H1 (cell line): ENCODE measurements around the gene CORO1C.

Source experiments
- BACH1 ChIP-seq: IDR thresholded peaks from 2 replicates; pipeline ENCODE4 v1.6.1; 2012; ENCODE audit warnings: low read length, improper control_type of control experiment
- CREB1 ChIP-seq: IDR thresholded peaks from 2 replicates; pipeline ENCODE4 v1.6.1; 2012; ENCODE audit warnings: inconsistent platforms
- HDAC6 ChIP-seq: IDR thresholded peaks from one replicate; pipeline ENCODE4 v1.7.1; 2012; ENCODE audit warnings: low read depth, mild to moderate bottlenecking, inconsistent platforms, low read length, moderate library complexity
- MAFK ChIP-seq: IDR thresholded peaks from 2 replicates; pipeline ENCODE4 v1.6.1; 2012; ENCODE audit warnings: low read depth, mild to moderate bottlenecking, improper control_type of control experiment, low read length
- NRF1 ChIP-seq: IDR thresholded peaks from 2 replicates; pipeline ENCODE4 v1.6.1; 2011; ENCODE audit warnings: mild to moderate bottlenecking, low read depth, low read length, improper control_type of control experiment
- RXRA ChIP-seq: IDR thresholded peaks from 2 replicates; pipeline ENCODE4 v1.6.1; 2011; ENCODE audit warnings: low read depth, mild to moderate bottlenecking, low read length, moderate library complexity; ENCODE audit not compliant: insufficient read depth
- YY1 ChIP-seq: IDR thresholded peaks from 2 replicates; pipeline ENCODE4 v1.6.1; 2011; ENCODE audit warnings: low read depth, mild to moderate bottlenecking, low read length
- TF ChIP-seq, protein P1 (sequence below), 3 experiments: IDR thresholded peaks; 1 replicate in 2 of 3; 2 replicates in 1 of 3; pipeline versions ENCODE4 v1.5.1 to v1.6.1; 2011; ENCODE audit warnings: low read length in 3 of 3, mild to moderate bottlenecking in 3 of 3, inconsistent platforms in 2 of 3, low read depth in 1 of 3, moderate library complexity in 1 of 3; ENCODE audit not compliant: insufficient read depth in 1 of 3; ENCODE audit errors: control extremely low read depth in 1 of 3
- TF ChIP-seq, protein P2 (sequence below): IDR thresholded peaks from 2 replicates; pipeline ENCODE4 v1.6.1; 2012; ENCODE audit warnings: inconsistent platforms
- TF ChIP-seq, protein P3 (sequence below): IDR thresholded peaks from 2 replicates; pipeline ENCODE4 v1.6.1; 2012; ENCODE audit warnings: low read length, inconsistent platforms
- TF ChIP-seq, protein P4 (sequence below): IDR thresholded peaks from 2 replicates; pipeline ENCODE4 v1.6.1; 2012; ENCODE audit warnings: inconsistent platforms

DNA sequence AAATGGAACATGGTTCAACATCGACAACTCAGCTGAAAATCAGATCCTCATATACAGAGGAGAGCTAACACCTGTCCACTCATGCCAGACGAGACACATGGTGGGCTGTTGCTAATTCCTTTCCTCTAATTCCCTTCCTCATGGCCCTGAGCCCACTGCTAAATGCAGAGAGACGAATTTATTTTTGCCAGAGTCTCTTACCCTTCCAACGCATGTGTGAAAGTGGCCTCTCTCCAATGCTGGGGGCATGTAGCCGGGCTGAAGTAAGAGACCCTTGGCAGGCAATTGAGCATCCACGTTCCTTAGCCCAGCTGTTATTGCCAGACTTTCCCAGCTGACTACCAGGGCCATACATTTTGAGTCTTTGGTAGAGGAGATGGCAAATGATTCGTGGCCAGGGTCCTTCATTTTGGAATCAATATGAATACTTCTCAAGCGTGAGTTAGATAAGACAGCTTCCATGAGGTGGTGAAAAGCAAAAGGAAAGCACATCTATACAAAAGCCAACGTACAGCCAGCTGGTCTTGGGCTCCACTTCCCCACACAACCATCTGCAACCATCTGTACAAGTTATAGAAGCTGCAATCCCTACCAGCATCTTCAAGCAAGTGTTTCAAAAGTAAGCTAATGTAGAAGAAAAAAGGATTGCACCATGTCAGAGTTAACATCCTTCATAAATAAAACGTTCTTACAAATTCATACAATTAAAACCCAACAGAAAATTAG lies 28.6 kb downstream of the CORO1C start:
- TF ChIP-seq BACH1 (no peak), YY1 (no peak), MAFK (no peak), HDAC6 (no peak), RXRA (no peak), NRF1 (no peak), CREB1 (no peak)
- TF ChIP-seq, protein P1, sequence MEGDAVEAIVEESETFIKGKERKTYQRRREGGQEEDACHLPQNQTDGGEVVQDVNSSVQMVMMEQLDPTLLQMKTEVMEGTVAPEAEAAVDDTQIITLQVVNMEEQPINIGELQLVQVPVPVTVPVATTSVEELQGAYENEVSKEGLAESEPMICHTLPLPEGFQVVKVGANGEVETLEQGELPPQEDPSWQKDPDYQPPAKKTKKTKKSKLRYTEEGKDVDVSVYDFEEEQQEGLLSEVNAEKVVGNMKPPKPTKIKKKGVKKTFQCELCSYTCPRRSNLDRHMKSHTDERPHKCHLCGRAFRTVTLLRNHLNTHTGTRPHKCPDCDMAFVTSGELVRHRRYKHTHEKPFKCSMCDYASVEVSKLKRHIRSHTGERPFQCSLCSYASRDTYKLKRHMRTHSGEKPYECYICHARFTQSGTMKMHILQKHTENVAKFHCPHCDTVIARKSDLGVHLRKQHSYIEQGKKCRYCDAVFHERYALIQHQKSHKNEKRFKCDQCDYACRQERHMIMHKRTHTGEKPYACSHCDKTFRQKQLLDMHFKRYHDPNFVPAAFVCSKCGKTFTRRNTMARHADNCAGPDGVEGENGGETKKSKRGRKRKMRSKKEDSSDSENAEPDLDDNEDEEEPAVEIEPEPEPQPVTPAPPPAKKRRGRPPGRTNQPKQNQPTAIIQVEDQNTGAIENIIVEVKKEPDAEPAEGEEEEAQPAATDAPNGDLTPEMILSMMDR (IDR thresholded peaks at IDR 0.05; ENCODE audit: control extremely low read depth in 1 of 3, insufficient read depth in 1 of 3, low read depth in 1 of 3, low read length in 3 of 3) = no peak
- TF ChIP-seq, protein P2, sequence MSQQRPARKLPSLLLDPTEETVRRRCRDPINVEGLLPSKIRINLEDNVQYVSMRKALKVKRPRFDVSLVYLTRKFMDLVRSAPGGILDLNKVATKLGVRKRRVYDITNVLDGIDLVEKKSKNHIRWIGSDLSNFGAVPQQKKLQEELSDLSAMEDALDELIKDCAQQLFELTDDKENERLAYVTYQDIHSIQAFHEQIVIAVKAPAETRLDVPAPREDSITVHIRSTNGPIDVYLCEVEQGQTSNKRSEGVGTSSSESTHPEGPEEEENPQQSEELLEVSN = no peak
- TF ChIP-seq, protein P3, sequence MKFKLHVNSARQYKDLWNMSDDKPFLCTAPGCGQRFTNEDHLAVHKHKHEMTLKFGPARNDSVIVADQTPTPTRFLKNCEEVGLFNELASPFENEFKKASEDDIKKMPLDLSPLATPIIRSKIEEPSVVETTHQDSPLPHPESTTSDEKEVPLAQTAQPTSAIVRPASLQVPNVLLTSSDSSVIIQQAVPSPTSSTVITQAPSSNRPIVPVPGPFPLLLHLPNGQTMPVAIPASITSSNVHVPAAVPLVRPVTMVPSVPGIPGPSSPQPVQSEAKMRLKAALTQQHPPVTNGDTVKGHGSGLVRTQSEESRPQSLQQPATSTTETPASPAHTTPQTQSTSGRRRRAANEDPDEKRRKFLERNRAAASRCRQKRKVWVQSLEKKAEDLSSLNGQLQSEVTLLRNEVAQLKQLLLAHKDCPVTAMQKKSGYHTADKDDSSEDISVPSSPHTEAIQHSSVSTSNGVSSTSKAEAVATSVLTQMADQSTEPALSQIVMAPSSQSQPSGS = no peak
- TF ChIP-seq, protein P4, sequence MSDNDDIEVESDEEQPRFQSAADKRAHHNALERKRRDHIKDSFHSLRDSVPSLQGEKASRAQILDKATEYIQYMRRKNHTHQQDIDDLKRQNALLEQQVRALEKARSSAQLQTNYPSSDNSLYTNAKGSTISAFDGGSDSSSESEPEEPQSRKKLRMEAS = no peak
